HepG2 (cell line): ENCODE data around the gene EFEMP2. TPM values are rescaled to one million over a fixed set of nuclear protein-coding genes. Genes with fewer than 3 reads are reported as not detected.

ENCODE experiments used
- HNF4A ChIP-seq: sonication (generic); formaldehyde crosslinking; IDR thresholded peaks from 2 replicates; pipeline ENCODE4 v1.4.0; 2020; ENCODE audit warnings: missing genetic modification reagents
- KLF6 ChIP-seq: IDR thresholded peaks from 2 replicates; pipeline ENCODE4 v1.8.0; 2016; ENCODE audit warnings: missing biosample characterization, missing genetic modification reagents
- PCBP1 ChIP-seq: fragments of 200-400 bp; formaldehyde crosslinking; IDR thresholded peaks from 2 replicates; pipeline ENCODE4 v1.6.1; 2017; ENCODE audit warnings: mild to moderate bottlenecking, low read depth, low read length, borderline replicate concordance
- PRDM10 ChIP-seq: sonication (generic); formaldehyde crosslinking; IDR thresholded peaks from 2 replicates; pipeline ENCODE4 v1.4.0; 2020; ENCODE audit warnings: low read depth, missing genetic modification reagents
- RFXAP ChIP-seq: sonication (generic); formaldehyde crosslinking; IDR thresholded peaks from 2 replicates; pipeline ENCODE4 v1.4.0; 2020; ENCODE audit warnings: missing genetic modification reagents, borderline replicate concordance
- SMAD1 ChIP-seq: sonication (generic); formaldehyde crosslinking; IDR thresholded peaks from 2 replicates; pipeline ENCODE4 v1.4.0; 2020; ENCODE audit warnings: missing genetic modification reagents, low read depth, mild to moderate bottlenecking, borderline replicate concordance
- SP5 ChIP-seq: IDR thresholded peaks from 2 replicates; pipeline ENCODE4 v1.6.1; 2016; ENCODE audit warnings: low read depth, borderline replicate concordance
- ZBTB20 ChIP-seq: sonication (generic); formaldehyde crosslinking; IDR thresholded peaks from 2 replicates; pipeline ENCODE4 v1.8.1; 2023; ENCODE audit warnings: missing genetic modification reagents, low read depth, mild to moderate bottlenecking, borderline replicate concordance
- ZFP91 ChIP-seq: sonication (generic); formaldehyde crosslinking; IDR thresholded peaks from 2 replicates; pipeline ENCODE4 v1.9.0; 2022; ENCODE audit warnings: missing genetic modification reagents, mild to moderate bottlenecking, borderline replicate concordance
- ZNF138 ChIP-seq: sonication (generic); formaldehyde crosslinking; IDR thresholded peaks from 2 replicates; pipeline ENCODE4 v1.5.0; 2020; ENCODE audit warnings: mild to moderate bottlenecking, low read depth, missing genetic modification reagents
- ZNF180 ChIP-seq: sonication (generic); formaldehyde crosslinking; IDR thresholded peaks from 2 replicates; pipeline ENCODE4 v1.4.0; 2020; ENCODE audit warnings: low read depth, missing genetic modification reagents, borderline replicate concordance
- ZNF264 ChIP-seq: sonication (generic); formaldehyde crosslinking; IDR thresholded peaks from 2 replicates; pipeline ENCODE4 v1.4.0; 2020; ENCODE audit warnings: missing genetic modification reagents
- ZNF34 ChIP-seq: sonication (generic); formaldehyde crosslinking; IDR thresholded peaks from 2 replicates; pipeline ENCODE4 v1.4.0; 2020; ENCODE audit warnings: mild to moderate bottlenecking, missing genetic modification reagents, borderline replicate concordance
- ZNF543 ChIP-seq: sonication (generic); formaldehyde crosslinking; IDR thresholded peaks from 2 replicates; pipeline ENCODE4 v1.4.0; 2020; ENCODE audit warnings: mild to moderate bottlenecking, missing genetic modification reagents
- ZNF660 ChIP-seq: sonication (generic); formaldehyde crosslinking; IDR thresholded peaks from 2 replicates; pipeline ENCODE4 v1.5.1; 2020; ENCODE audit warnings: mild to moderate bottlenecking, low read depth, missing genetic modification reagents, borderline replicate concordance
- polyA plus RNA-seq, 8 experiments: library from polyadenylated mRNA; depleted of rRNA in 3 of 8; stranded (reverse) in 7 of 8; unstranded in 1 of 8; fragments of >200 nt; fragmentation: Illumina TruSeq in 4 of 8; extraction: Trizol in 4 of 8; gene quantifications; 2 replicates each; pipeline versions ENCODE4 v1.2.1 to v1.2.3, GENCODE V29; 2011 to 2016; ENCODE audit warnings: low read depth in 4 of 8, missing spikeins in 1 of 8, mixed read lengths in 1 of 8; ENCODE audit not compliant: insufficient read depth in 1 of 8
- total RNA-seq, 5 experiments: library from RNA; depleted of rRNA; stranded (reverse); fragments of >200 nt; fragmentation: Illumina TruSeq; extraction: Trizol; gene quantifications; 2 replicates each; pipeline ENCODE4 v1.2.3, GENCODE V29; 2016; ENCODE audit warnings: low read depth in 1 of 5
- TF ChIP-seq, protein P1 (sequence below): sonication (generic); formaldehyde crosslinking; IDR thresholded peaks from 2 replicates; pipeline ENCODE4 v1.4.0; 2020; ENCODE audit warnings: mild to moderate bottlenecking, missing genetic modification reagents
- TF ChIP-seq, protein P2 (sequence below): sonication (generic); formaldehyde crosslinking; IDR thresholded peaks from 2 replicates; pipeline ENCODE4 v1.5.0; 2020; ENCODE audit warnings: missing genetic modification reagents, mild to moderate bottlenecking, borderline replicate concordance

EFEMP2 gene
- total and polyA plus RNA-seq, 2 of the 13 experiments (the other 11 are each of a cell fraction or from before 2014, with no cell fraction given): 7.4 to 29.7 TPM

DNA sequence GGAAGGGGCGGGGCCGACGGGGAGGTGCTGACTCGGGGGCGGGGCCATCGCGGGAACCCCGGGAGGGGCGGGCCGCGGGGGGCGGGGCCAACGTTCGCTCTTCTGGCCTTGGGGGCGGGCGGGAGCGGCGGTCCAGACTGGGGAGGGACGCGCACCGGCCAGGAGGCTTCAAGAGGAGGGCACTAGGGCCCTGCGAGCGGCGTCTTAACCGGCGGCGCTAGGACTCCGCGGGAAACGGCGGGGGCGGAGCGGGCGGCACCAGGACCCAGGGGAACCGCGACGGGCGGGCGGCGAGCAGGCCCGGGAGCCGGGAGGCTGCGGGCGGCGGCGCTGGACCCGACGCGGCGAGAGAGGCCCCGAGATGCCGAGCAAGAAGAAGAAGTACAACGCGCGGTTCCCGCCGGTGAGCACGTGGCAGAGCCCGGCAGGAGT, 46.6 kb upstream of the EFEMP2 start, which contains the start of gene DRAP1 (continued):
- peak; percentile 95 for TF ChIP-seq PRDM10
- peak; percentile 73; the same call in 1 of the 2 replicates for TF ChIP-seq SP5 (CRISPR knock-in tag)
- peak; percentile 43; the same call in 1 of the 2 replicates for TF ChIP-seq HNF4A (CRISPR knock-in tag)
- TF ChIP-seq RFXAP (CRISPR knock-in tag): peak; percentile 61; the same call in 1 of the 2 replicates
- TF ChIP-seq ZNF180 (CRISPR knock-in tag): no peak
- no peak for TF ChIP-seq SMAD1 (CRISPR knock-in tag)
- 0 out of 2 replicates have a peak, but pooled peaks have one; percentile 66 for TF ChIP-seq ZNF34
- TF ChIP-seq, protein P1, sequence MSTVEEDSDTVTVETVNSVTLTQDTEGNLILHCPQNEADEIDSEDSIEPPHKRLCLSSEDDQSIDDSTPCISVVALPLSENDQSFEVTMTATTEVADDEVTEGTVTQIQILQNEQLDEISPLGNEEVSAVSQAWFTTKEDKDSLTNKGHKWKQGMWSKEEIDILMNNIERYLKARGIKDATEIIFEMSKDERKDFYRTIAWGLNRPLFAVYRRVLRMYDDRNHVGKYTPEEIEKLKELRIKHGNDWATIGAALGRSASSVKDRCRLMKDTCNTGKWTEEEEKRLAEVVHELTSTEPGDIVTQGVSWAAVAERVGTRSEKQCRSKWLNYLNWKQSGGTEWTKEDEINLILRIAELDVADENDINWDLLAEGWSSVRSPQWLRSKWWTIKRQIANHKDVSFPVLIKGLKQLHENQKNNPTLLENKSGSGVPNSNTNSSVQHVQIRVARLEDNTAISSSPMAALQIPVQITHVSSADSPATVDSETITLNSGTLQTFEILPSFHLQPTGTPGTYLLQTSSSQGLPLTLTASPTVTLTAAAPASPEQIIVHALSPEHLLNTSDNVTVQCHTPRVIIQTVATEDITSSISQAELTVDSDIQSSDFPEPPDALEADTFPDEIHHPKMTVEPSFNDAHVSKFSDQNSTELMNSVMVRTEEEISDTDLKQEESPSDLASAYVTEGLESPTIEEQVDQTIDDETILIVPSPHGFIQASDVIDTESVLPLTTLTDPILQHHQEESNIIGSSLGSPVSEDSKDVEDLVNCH (CRISPR knock-in tag): no peak
- TF ChIP-seq, protein P2, sequence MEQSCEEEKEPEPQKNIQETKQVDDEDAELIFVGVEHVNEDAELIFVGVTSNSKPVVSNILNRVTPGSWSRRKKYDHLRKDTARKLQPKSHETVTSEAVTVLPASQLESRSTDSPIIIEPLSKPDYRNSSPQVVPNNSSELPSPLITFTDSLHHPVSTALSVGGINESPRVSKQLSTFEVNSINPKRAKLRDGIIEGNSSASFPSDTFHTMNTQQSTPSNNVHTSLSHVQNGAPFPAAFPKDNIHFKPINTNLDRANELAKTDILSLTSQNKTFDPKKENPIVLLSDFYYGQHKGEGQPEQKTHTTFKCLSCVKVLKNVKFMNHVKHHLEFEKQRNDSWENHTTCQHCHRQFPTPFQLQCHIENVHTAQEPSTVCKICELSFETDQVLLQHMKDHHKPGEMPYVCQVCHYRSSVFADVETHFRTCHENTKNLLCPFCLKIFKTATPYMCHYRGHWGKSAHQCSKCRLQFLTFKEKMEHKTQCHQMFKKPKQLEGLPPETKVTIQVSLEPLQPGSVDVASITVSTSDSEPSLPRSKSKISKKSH (CRISPR knock-in tag): no peak
- TF ChIP-seq ZNF543 (CRISPR knock-in tag): peak; percentile 81
- TF ChIP-seq ZBTB20 (CRISPR knock-in tag): 0 out of 2 replicates have a peak, but pooled peaks have one; percentile 28
- TF ChIP-seq ZNF138 (CRISPR knock-in tag): peak; percentile 58; the same call in 1 of the 2 replicates
- TF ChIP-seq ZNF660 (CRISPR knock-in tag): no peak
- TF ChIP-seq KLF6: peak; percentile 77; the same call in 1 of the 2 replicates
- TF ChIP-seq ZNF264 (CRISPR knock-in tag): peak; percentile 83
- 0 out of 2 replicates have a peak, but pooled peaks have one; percentile 68 for TF ChIP-seq PCBP1
- TF ChIP-seq ZFP91 (CRISPR knock-in tag): peak; percentile 56; the same call in 1 of the 2 replicates
